HG03520 (cell line): ENCODE measurements around the gene MBNL2.

Source experiments
- ATAC-seq: cut with Tn5 transposase; IDR thresholded peaks from one replicate; pipeline ENCODE4 v1.9.1; 2021; ENCODE audit warnings: mild to moderate bottlenecking, moderate library complexity; ENCODE audit not compliant: unreplicated experiment

MBNL2 gene

GRCh38 chr13:97397267-97397666 lies 175.1 kb downstream of the MBNL2 start:
- no peak for ATAC-seq

GRCh38 chr13:97401421-97401820 lies 179.3 kb downstream of the MBNL2 start:
- ATAC-seq: no peak

- ATAC-seq: no peak
Observed at GRCh38 chr13:97403893-97404750, 182.0 kb downstream of the MBNL2 start.

- no peak for ATAC-seq
Observed at GRCh38 chr13:97407540-97407939, 185.4 kb downstream of the MBNL2 start.

GRCh38 chr13:97408938-97409337 lies 186.8 kb downstream of the MBNL2 start:
- no peak for ATAC-seq

GRCh38 chr13:97411984-97412383 lies 189.9 kb downstream of the MBNL2 start:
- ATAC-seq: no peak

GRCh38 chr13:97413694-97414093 lies 191.6 kb downstream of the MBNL2 start:
- ATAC-seq: no peak

- ATAC-seq: no peak
Observed at GRCh38 chr13:97414392-97414791, 192.3 kb downstream of the MBNL2 start.

- no peak for ATAC-seq
Observed at GRCh38 chr13:97417698-97418097, 195.6 kb downstream of the MBNL2 start.

- ATAC-seq: no peak
Observed at GRCh38 chr13:97422118-97423054, 200.3 kb downstream of the MBNL2 start.

- ATAC-seq: no peak
Observed at GRCh38 chr13:97423300-97424045, 201.3 kb downstream of the MBNL2 start.

GRCh38 chr13:97425590-97425989 lies 203.5 kb downstream of the MBNL2 start:
- ATAC-seq: no peak

- no peak for ATAC-seq
Observed at GRCh38 chr13:97426695-97427094, 204.6 kb downstream of the MBNL2 start.

- no peak for ATAC-seq
Observed at GRCh38 chr13:97429681-97430081, 207.5 kb downstream of the MBNL2 start.

- ATAC-seq: no peak
Observed at GRCh38 chr13:97430296-97430695, 208.2 kb downstream of the MBNL2 start.

- no peak for ATAC-seq
Observed at GRCh38 chr13:97431171-97431764, 209.1 kb downstream of the MBNL2 start.

GRCh38 chr13:97432232-97432916 lies 210.2 kb downstream of the MBNL2 start:
- no peak for ATAC-seq

- ATAC-seq: peak; percentile 74
Observed at GRCh38 chr13:97432917-97433726, 211.0 kb downstream of the MBNL2 start.

- peak; percentile 38 for ATAC-seq
Observed at GRCh38 chr13:97433727-97434396, 211.7 kb downstream of the MBNL2 start, which contains the start of gene RAP2A. Gene RAP2A, plus strand, starts transcription at chr13:97434169. Its CDS starts 302 bp downstream, at chr13:97434471.
